Astrocyte (in vitro differentiated cells and primary cell): ENCODE results near the gene GALNT7. TPM values are rescaled to one million over a fixed set of nuclear protein-coding genes. Genes with fewer than 3 reads are reported as not detected.

Experiments
- DNase-seq: peaks from one replicate; pipeline ENCODE4 v3.0.0-alpha.2; 2010; ENCODE audit warnings: low read depth
- FAIRE-seq: peaks from 2 replicates; lab custom pipeline; 2011; peaks lifted over from hg19 to GRCh38; lab: Jason Lieb, UNC
- H2AFZ ChIP-seq: 2 replicates; pipeline ENCODE4 v1.6.0; 2012; ENCODE audit warnings: low read depth, low read length, inconsistent platforms
- H3K27ac ChIP-seq: 2 replicates; pipeline ENCODE4 v1.5.1; 2011; ENCODE audit warnings: low read depth, low read length, inconsistent platforms
- H3K27me3 ChIP-seq: 2 replicates; pipeline ENCODE4 v1.6.0; 2011; ENCODE audit warnings: low read length, inconsistent platforms; ENCODE audit not compliant: insufficient read depth
- H3K36me3 ChIP-seq: 2 replicates; pipeline ENCODE4 v1.5.1; 2011; ENCODE audit warnings: low read length, inconsistent platforms; ENCODE audit not compliant: insufficient read depth
- H3K4me1 ChIP-seq: 2 replicates; pipeline ENCODE4 v1.5.1; 2011; ENCODE audit warnings: low read length, inconsistent platforms; ENCODE audit not compliant: insufficient read depth
- H3K4me2 ChIP-seq: 2 replicates; pipeline ENCODE4 v1.6.0; 2012; ENCODE audit warnings: low read length, inconsistent platforms
- H3K4me3 ChIP-seq: 2 replicates; pipeline ENCODE4 v1.5.1; 2011; ENCODE audit warnings: low read depth, mild to moderate bottlenecking, low read length, inconsistent platforms; ENCODE audit not compliant: insufficient read depth
- H3K79me2 ChIP-seq: 2 replicates; pipeline ENCODE4 v1.6.0; 2012; ENCODE audit warnings: mild to moderate bottlenecking, low read length, inconsistent platforms; ENCODE audit not compliant: insufficient read depth
- H3K9ac ChIP-seq: 2 replicates; pipeline ENCODE4 v1.6.0; 2012; ENCODE audit warnings: mild to moderate bottlenecking, low read length, inconsistent platforms
- H3K9me3 ChIP-seq: 2 replicates; pipeline ENCODE4 v1.5.1; 2012; ENCODE audit warnings: low read depth, mild to moderate bottlenecking, low read length, inconsistent platforms; ENCODE audit not compliant: insufficient read depth
- H4K20me1 ChIP-seq: 2 replicates; pipeline ENCODE4 v1.6.0; 2012; ENCODE audit warnings: low read length, inconsistent platforms; ENCODE audit not compliant: insufficient read depth
- H3K27ac Mint-ChIP-seq: one replicate; pipeline ENCODE4 v1.8.0; 2021; ENCODE audit warnings: mild to moderate bottlenecking, mixed read lengths; ENCODE audit not compliant: unreplicated experiment
- H3K27me3 Mint-ChIP-seq: one replicate; pipeline ENCODE4 v1.8.0; 2021; ENCODE audit warnings: low read depth, mixed read lengths; ENCODE audit not compliant: unreplicated experiment
- H3K36me3 Mint-ChIP-seq: one replicate; pipeline ENCODE4 v1.8.0; 2021; ENCODE audit warnings: low read depth, mixed read lengths; ENCODE audit not compliant: unreplicated experiment
- H3K4me1 Mint-ChIP-seq: one replicate; pipeline ENCODE4 v1.8.0; 2021; ENCODE audit warnings: low read depth, mixed read lengths; ENCODE audit not compliant: unreplicated experiment
- H3K4me3 Mint-ChIP-seq: one replicate; pipeline ENCODE4 v1.8.0; 2021; ENCODE audit warnings: mild to moderate bottlenecking, moderate library complexity, mixed read lengths; ENCODE audit not compliant: unreplicated experiment
- H3K9me3 Mint-ChIP-seq: one replicate; pipeline ENCODE4 v1.8.0; 2021; ENCODE audit warnings: mild to moderate bottlenecking, mixed read lengths; ENCODE audit not compliant: unreplicated experiment
- EZH2 ChIP-seq: IDR thresholded peaks from 2 replicates; pipeline ENCODE4 v1.6.1; 2012; ENCODE audit warnings: mild to moderate bottlenecking, low read length, inconsistent platforms; ENCODE audit not compliant: insufficient read depth
- total RNA-seq: library from RNA; stranded (reverse); gene quantifications from 2 replicates; pipeline ENCODE4 v1.2.1, GENCODE V29; 2021
- TF ChIP-seq, protein P1 (sequence below): IDR thresholded peaks from 2 replicates; pipeline ENCODE4 v1.5.1; 2011; ENCODE audit warnings: low read depth, mild to moderate bottlenecking, inconsistent platforms, low read length, moderate library complexity; ENCODE audit not compliant: insufficient read depth

The GALNT7 gene
- total RNA-seq, 1 donor from 2014 or later = 97.6 TPM

DNA sequence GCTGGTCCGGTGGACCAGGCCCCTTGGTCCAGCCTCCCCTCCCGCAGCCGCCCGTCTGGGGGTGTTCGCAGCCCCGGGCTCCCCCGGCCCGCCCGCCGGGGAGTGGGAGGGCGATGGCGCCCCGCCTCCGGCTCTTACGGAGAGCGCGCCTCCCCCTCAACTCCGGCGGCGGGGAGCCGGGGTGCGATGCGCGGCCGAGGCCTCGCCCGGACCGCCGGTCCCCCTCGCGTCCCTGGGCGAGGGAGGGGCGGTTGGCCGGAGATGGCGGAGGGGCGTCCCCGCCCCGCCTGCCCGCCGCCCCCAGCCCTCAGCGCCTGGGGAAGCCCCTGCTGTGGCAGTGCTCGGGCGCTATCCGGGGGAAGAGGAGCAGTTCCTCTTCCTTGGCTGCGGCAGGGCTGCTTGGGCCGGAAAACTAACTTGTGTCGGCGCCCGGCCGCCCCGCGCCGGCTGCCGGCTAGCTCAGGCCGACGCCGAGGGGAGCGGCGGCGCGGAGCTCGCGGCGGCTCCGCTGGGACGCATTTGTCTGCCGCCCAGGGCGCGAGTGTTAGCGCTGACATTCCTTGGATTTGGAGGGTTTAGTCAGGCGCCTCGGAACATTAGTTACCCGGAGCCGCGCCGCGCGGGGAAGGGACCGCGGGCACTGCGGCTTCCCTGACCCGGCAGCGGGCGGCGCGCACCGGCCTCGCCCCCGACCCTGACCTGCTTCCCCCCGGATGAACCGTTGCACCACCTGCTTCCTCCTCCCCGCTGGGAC is 994 bp downstream of the GALNT7 start:
- Histone ChIP-seq H3K79me2 (peaks cover 48% of the 10 kb centered on the region), H4K20me1 (peaks cover 36% of the 10 kb centered on the region), H3K27ac (peak overlapping the region; percentile 78), H3K9me3 (no peaks in the 10 kb centered on the region), H3K4me2 (peak overlapping the region; percentile 91), H3K36me3 (no peaks in the 10 kb centered on the region), H3K27me3 (no peaks in the 10 kb centered on the region), H3K4me3 (peak overlapping the region; percentile 82), H3K4me1 (peaks cover 12% of the 10 kb centered on the region), H3K9ac (peak overlapping the region; percentile 88), H2AFZ (peak overlapping the region; percentile 51)
- peaks cover 35% of the 10 kb centered on the region for H3K4me1 Mint-ChIP-seq
- DNase-seq = peak; percentile 55
- H3K27me3 Mint-ChIP-seq = no peaks in the 10 kb centered on the region
- no peak for FAIRE-seq
- H3K9me3 Mint-ChIP-seq = no peaks in the 10 kb centered on the region
- peak overlapping the region; percentile 86 for H3K4me3 Mint-ChIP-seq
- H3K27ac Mint-ChIP-seq = no peak overlapping the region
- no peak for TF ChIP-seq EZH2
- TF ChIP-seq, protein P1, sequence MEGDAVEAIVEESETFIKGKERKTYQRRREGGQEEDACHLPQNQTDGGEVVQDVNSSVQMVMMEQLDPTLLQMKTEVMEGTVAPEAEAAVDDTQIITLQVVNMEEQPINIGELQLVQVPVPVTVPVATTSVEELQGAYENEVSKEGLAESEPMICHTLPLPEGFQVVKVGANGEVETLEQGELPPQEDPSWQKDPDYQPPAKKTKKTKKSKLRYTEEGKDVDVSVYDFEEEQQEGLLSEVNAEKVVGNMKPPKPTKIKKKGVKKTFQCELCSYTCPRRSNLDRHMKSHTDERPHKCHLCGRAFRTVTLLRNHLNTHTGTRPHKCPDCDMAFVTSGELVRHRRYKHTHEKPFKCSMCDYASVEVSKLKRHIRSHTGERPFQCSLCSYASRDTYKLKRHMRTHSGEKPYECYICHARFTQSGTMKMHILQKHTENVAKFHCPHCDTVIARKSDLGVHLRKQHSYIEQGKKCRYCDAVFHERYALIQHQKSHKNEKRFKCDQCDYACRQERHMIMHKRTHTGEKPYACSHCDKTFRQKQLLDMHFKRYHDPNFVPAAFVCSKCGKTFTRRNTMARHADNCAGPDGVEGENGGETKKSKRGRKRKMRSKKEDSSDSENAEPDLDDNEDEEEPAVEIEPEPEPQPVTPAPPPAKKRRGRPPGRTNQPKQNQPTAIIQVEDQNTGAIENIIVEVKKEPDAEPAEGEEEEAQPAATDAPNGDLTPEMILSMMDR = no peak
- H3K36me3 Mint-ChIP-seq = peaks cover 4% of the 10 kb centered on the region

DNA sequence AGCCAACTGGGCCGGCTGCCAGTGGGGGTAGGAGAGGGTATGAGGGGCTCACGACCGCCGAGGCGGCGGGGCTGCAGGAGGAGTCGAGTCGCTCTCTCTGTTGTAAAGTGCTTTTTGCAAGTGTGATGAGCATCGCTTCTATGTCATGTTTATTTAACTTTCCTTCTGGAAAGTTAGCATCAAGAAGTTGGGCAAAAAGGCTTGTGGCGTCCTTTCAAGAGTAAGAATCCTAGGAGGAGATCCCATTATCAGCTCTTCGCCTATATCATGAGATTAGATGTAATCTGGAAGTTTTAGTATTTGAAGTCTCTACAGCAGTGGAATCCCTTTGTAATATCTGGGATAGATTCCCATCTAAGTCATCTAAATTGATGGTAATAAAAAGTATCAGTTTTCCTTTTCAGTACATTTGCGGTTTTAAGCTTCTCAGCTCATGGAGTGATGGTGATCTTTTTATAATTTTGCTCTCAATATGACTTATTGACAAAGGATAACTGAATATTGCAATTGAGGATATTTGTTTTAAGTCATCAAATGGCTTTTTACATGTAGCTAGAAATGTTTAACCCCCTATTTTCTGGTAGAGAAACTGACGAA is 1.7 kb downstream of the GALNT7 start:
- peak overlapping the region; percentile 51 for H2AFZ ChIP-seq
- peaks cover 55% of the 10 kb centered on the region for H3K79me2 ChIP-seq
- no peak for DNase-seq
- FAIRE-seq = no peak
- Mint-ChIP-seq H3K4me3 (peak overlapping the region; percentile 86), H3K9me3 (no peaks in the 10 kb centered on the region), H3K36me3 (peaks cover 4% of the 10 kb centered on the region), H3K27ac (peak overlapping the region; percentile 13), H3K4me1 (peaks cover 37% of the 10 kb centered on the region), H3K27me3 (no peaks in the 10 kb centered on the region)
- H3K4me2 ChIP-seq = peak overlapping the region; percentile 91
- no peaks in the 10 kb centered on the region for H3K36me3 ChIP-seq
- H3K4me1 ChIP-seq = peaks cover 12% of the 10 kb centered on the region
- peak overlapping the region; percentile 82 for H3K4me3 ChIP-seq
- peak overlapping the region; percentile 88 for H3K9ac ChIP-seq
- TF ChIP-seq, protein P1 = no peak
- no peak for TF ChIP-seq EZH2
- peak overlapping the region; percentile 78 for H3K27ac ChIP-seq
- no peaks in the 10 kb centered on the region for H3K9me3 ChIP-seq
- H3K27me3 ChIP-seq = no peaks in the 10 kb centered on the region
- peaks cover 37% of the 10 kb centered on the region for H4K20me1 ChIP-seq

DNA sequence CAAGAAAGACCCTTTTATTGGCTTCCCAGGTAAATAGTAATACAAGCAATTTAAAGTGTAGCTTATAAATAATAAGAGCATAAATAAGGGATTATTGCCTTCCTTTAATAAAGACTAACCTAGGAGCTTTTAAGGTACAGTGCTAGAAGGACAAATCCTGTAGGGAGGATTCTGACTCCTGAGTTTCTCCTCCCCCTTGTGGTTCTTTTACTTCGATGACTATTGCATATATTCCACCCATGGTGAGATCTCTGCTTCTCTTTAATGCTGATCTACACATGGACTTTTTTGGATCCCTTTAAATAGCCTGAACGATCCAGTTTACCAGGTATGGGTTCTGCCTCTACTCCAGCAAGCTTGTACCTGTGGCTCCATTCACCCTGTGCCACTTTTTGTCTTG is 2.5 kb downstream of the GALNT7 start:
- Mint-ChIP-seq H3K4me3 (peak overlapping the region; percentile 86), H3K9me3 (no peaks in the 10 kb centered on the region), H3K27ac (no peak overlapping the region), H3K27me3 (no peaks in the 10 kb centered on the region), H3K36me3 (peaks cover 4% of the 10 kb centered on the region), H3K4me1 (peaks cover 40% of the 10 kb centered on the region)
- Histone ChIP-seq H3K27me3 (no peaks in the 10 kb centered on the region), H4K20me1 (peaks cover 37% of the 10 kb centered on the region), H2AFZ (no peak overlapping the region), H3K4me2 (peak overlapping the region; percentile 91), H3K79me2 (peaks cover 62% of the 10 kb centered on the region), H3K9me3 (no peaks in the 10 kb centered on the region), H3K4me1 (peaks cover 12% of the 10 kb centered on the region), H3K27ac (no peak overlapping the region), H3K9ac (no peak overlapping the region), H3K4me3 (no peak overlapping the region), H3K36me3 (no peaks in the 10 kb centered on the region)
- TF ChIP-seq, protein P1 = peak; percentile 41
- no peak for TF ChIP-seq EZH2
- no peak for DNase-seq
- FAIRE-seq = no peak
